Measurements from ENCODE around the gene RGMA.
A peak's percentile ranks its signal among the peaks of the same experiment; 100 is the strongest.

The RGMA gene

GRCh38 chr15:93081399-93081798 is 7.6 kb downstream of the RGMA start:
- H3K27ac ChIP-seq = no peak overlapping the region
- TF ChIP-seq CTCF (conservative IDR thresholded peaks at IDR 0.05) (no peak), ZFX (IDR thresholded peaks at IDR 0.05) (no peak)

DNA sequence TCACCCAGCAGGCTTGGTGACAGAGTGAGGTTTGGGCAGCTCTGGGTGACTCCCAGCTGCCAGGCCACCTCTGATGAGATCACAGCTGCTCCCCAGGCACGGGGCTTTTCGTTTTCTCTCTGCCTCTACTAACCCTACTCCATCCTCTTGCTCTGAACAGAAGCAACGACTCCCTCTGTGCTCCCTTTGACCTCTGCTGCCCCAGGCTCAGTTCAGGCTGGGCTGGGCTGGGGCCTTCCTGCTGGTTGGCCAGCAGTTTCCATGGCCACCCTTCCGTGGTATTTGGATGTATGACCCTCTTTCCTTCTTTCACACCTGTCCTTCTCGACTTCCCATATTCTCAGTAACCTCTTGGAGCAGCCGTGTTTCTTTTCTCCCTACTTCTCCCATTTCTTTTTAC is 8.6 kb downstream of the RGMA start:
- TF ChIP-seq ZFX (IDR thresholded peaks at IDR 0.05) = no peak
- TF ChIP-seq CTCF (conservative IDR thresholded peaks at IDR 0.05) = no peak

GRCh38 chr15:93076875-93077274 is 12.1 kb downstream of the RGMA start:
- TF ChIP-seq ZFX (IDR thresholded peaks at IDR 0.05) (no peak), CTCF (conservative IDR thresholded peaks at IDR 0.05) (no peak)
- H3K27ac ChIP-seq = no peak overlapping the region

More for the DNA sequence above, 8.6 kb downstream of the RGMA start:
- H3K27ac ChIP-seq = no peak overlapping the region

DNA sequence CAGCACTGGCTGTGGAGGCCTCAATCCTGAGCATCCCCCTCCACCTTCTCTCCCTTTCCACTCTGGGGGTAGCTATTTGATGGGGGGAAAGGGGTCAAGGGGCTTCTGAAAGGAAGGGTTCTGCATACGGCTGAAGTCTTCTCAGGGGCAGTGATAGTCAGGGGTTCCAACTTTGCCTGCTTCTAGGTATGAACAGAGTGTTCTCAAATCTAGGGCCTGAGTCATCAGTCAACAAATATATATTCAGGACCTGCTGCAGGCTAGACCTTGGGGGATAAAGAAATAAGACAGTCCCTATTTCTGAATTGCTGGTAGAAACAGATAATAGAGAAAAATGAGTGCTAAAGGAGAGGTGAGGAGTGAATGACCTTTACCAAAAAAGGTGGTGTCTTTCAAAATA is 12.8 kb downstream of the RGMA start:
- H3K27ac ChIP-seq = no peak overlapping the region
- no peak for TF ChIP-seq ZFX (IDR thresholded peaks at IDR 0.05)
- no peak for TF ChIP-seq CTCF (conservative IDR thresholded peaks at IDR 0.05)

DNA sequence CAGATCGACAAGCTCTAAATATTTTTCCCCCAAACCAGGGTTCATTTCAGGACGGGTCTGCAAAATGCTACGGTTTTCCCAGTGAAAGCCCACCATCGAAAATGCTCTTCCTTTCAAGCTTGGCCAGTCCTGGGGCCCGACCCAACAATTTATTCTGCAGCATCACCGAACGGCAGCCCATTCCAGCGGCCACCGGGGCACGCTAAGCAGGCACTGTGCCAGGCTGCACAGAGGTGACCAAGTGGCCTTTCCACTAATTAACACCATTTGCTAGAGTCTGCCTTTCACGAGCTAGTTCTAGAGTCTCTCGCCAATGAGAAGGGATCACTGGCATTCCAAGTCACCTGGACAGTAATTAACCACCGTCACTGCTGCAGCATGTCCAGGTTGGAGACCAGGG is 14.4 kb downstream of the RGMA start:
- H3K27ac ChIP-seq = no peak overlapping the region
- TF ChIP-seq ZFX (IDR thresholded peaks at IDR 0.05) = no peak
- TF ChIP-seq CTCF (conservative IDR thresholded peaks at IDR 0.05) = no peak

- no peak overlapping the region; the same call in 1 of the 2 replicates for H3K27ac ChIP-seq
- TF ChIP-seq ZFX (IDR thresholded peaks at IDR 0.05) (no peak), CTCF (conservative IDR thresholded peaks at IDR 0.05) (no peak)
These were observed 15.5 kb downstream of the RGMA start for GRCh38 chr15:93073465-93073952.

GRCh38 chr15:93072411-93073394 is 16.3 kb downstream of the RGMA start:
- peak overlapping the region; percentile 30 for H3K27ac ChIP-seq
- no peak for TF ChIP-seq ZFX (IDR thresholded peaks at IDR 0.05)
- no peak for TF ChIP-seq CTCF (conservative IDR thresholded peaks at IDR 0.05)

All from C4-2B (cell line).